ENCODE results near the gene MRPL57.
A peak's percentile ranks its signal among the peaks of the same experiment; 100 is the strongest.

Gene MRPL57

GRCh38 chr13:21139374-21139773, 37.1 kb upstream of the MRPL57 start:
- no peak for TF ChIP-seq CTCF (conservative IDR thresholded peaks at IDR 0.05; ENCODE audit: low read depth, low read length)
- DNase-seq (ENCODE audit: low read depth) = no peak
- H3K4me3 ChIP-seq (ENCODE audit: low read depth, low read length) = peak overlapping the region; percentile 97

GRCh38 chr13:21142766-21143165, 33.7 kb upstream of the MRPL57 start:
- no peak for TF ChIP-seq CTCF (conservative IDR thresholded peaks at IDR 0.05; ENCODE audit: low read depth, low read length)
- no peak for DNase-seq (ENCODE audit: low read depth)
- H3K4me3 ChIP-seq (ENCODE audit: low read depth, low read length) = no peak overlapping the region

- no peak overlapping the region for H3K4me3 ChIP-seq (ENCODE audit: low read depth, low read length)
- no peak for TF ChIP-seq CTCF (conservative IDR thresholded peaks at IDR 0.05; ENCODE audit: low read depth, low read length)
- DNase-seq (ENCODE audit: low read depth) = no peak
These were observed 28.6 kb upstream of the MRPL57 start for GRCh38 chr13:21147827-21148226.

GRCh38 chr13:21148557-21149258, 27.8 kb upstream of the MRPL57 start:
- no peak for TF ChIP-seq CTCF (conservative IDR thresholded peaks at IDR 0.05; ENCODE audit: low read depth, low read length)
- H3K4me3 ChIP-seq (ENCODE audit: low read depth, low read length) = no peak overlapping the region
- DNase-seq (ENCODE audit: low read depth) = no peak

GRCh38 chr13:21149568-21149967, 26.9 kb upstream of the MRPL57 start:
- peak; percentile 29 for DNase-seq (ENCODE audit: low read depth)
- H3K4me3 ChIP-seq (ENCODE audit: low read depth, low read length) = no peak overlapping the region
- TF ChIP-seq CTCF (conservative IDR thresholded peaks at IDR 0.05; ENCODE audit: low read depth, low read length) = no peak

- DNase-seq (ENCODE audit: low read depth) = peak; percentile 24
- no peak overlapping the region for H3K4me3 ChIP-seq (ENCODE audit: low read depth, low read length)
- no peak for TF ChIP-seq CTCF (conservative IDR thresholded peaks at IDR 0.05; ENCODE audit: low read depth, low read length)
These were observed 26.4 kb upstream of the MRPL57 start for GRCh38 chr13:21150013-21150412.

GRCh38 chr13:21152251-21152899, 24.1 kb upstream of the MRPL57 start:
- no peak overlapping the region for H3K4me3 ChIP-seq (ENCODE audit: low read depth, low read length)
- DNase-seq (ENCODE audit: low read depth) = no peak
- TF ChIP-seq CTCF (conservative IDR thresholded peaks at IDR 0.05; ENCODE audit: low read depth, low read length) = no peak
